ENCODE measurements around the gene C2CD2L.

DNA sequence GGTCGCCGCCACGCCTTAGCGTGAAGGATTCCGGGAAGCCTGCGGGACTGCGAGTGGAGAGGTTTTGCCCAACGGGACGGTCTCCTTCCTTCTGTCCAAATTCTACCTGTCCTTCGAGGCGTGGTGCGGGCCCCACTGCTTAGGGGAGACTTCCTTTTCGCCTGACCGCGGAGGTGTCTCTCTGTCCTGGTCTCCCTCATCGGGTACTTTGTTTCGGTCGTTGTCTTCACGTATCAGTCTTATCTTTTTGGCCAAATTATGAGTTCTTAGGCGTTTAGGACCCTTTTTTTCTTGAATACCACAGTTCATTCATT is 14.6 kb downstream of the C2CD2L start:
- TF ChIP-seq POLR2A (IDR thresholded peaks at IDR 0.05; ENCODE audit: low read length) (no peak), GATA1 (IDR thresholded peaks at IDR 0.05; ENCODE audit: low read depth, low read length) (no peak)

Measured in erythroblast (primary cell).